ENCODE data around the gene PPP1CC. TPM values are rescaled to one million over a fixed set of nuclear protein-coding genes. Genes with fewer than 3 reads are reported as not detected.

PPP1CC gene
- polyA plus RNA-seq, 1 experiment: 167 TPM

GRCh38 chr12:110720516-110720915 is 22.2 kb downstream of the PPP1CC start:
- no peak for TF ChIP-seq CTCF (IDR thresholded peaks at IDR 0.05; ENCODE audit: low read depth, low read length)
- DNase-seq (ENCODE audit: low read depth, low spot score): no peak
- Histone ChIP-seq H3K9me3 (ENCODE audit: control insufficient read depth, insufficient read depth, low read length) (no peaks in the 10 kb centered on the region), H3K27me3 (ENCODE audit: control insufficient read depth, insufficient read depth, low read length) (no peaks in the 10 kb centered on the region), H3K4me3 (ENCODE audit: low read depth, low read length) (no peak overlapping the region), H3K27ac (ENCODE audit: low read depth, low read length) (no peak overlapping the region)
- POLR2A ChIA-PET: no interaction called here
- CTCF ChIA-PET: interaction anchor here (1.3 kb wide), 1 partner anchor 167 kb away, joined by 3 read pairs; no protein-coding TSS in a partner anchor

GRCh38 chr12:110718222-110718908 is 24.3 kb downstream of the PPP1CC start:
- no peak for DNase-seq (ENCODE audit: low read depth, low spot score)
- Histone ChIP-seq H3K27me3 (ENCODE audit: control insufficient read depth, insufficient read depth, low read length) (no peaks in the 10 kb centered on the region), H3K27ac (ENCODE audit: low read depth, low read length) (no peak overlapping the region), H3K4me3 (ENCODE audit: low read depth, low read length) (no peak overlapping the region), H3K9me3 (ENCODE audit: control insufficient read depth, insufficient read depth, low read length) (no peaks in the 10 kb centered on the region)
- CTCF ChIA-PET: no interaction called here
- TF ChIP-seq CTCF (IDR thresholded peaks at IDR 0.05; ENCODE audit: low read depth, low read length): no peak
- POLR2A ChIA-PET: no interaction called here

- H3K27me3 ChIP-seq (ENCODE audit: control insufficient read depth, insufficient read depth, low read length): no peaks in the 10 kb centered on the region
- no peak overlapping the region for H3K4me3 ChIP-seq (ENCODE audit: low read depth, low read length)
- no peak for TF ChIP-seq CTCF (IDR thresholded peaks at IDR 0.05; ENCODE audit: low read depth, low read length)
- no peak for DNase-seq (ENCODE audit: low read depth, low spot score)
- no peaks in the 10 kb centered on the region for H3K9me3 ChIP-seq (ENCODE audit: control insufficient read depth, insufficient read depth, low read length)
- POLR2A ChIA-PET: no interaction called here
- no peak overlapping the region for H3K27ac ChIP-seq (ENCODE audit: low read depth, low read length)
- CTCF ChIA-PET: no interaction called here
Measured at GRCh38 chr12:110717037-110717436, 25.7 kb downstream of the PPP1CC start.

- POLR2A ChIA-PET: no interaction called here
- Histone ChIP-seq H3K4me3 (ENCODE audit: low read depth, low read length) (no peak overlapping the region), H3K27ac (ENCODE audit: low read depth, low read length) (no peak overlapping the region), H3K9me3 (ENCODE audit: control insufficient read depth, insufficient read depth, low read length) (no peaks in the 10 kb centered on the region), H3K27me3 (ENCODE audit: control insufficient read depth, insufficient read depth, low read length) (no peaks in the 10 kb centered on the region)
- no peak for TF ChIP-seq CTCF (IDR thresholded peaks at IDR 0.05; ENCODE audit: low read depth, low read length)
- no peak for DNase-seq (ENCODE audit: low read depth, low spot score)
- CTCF ChIA-PET: interaction anchor here (0.6 kb wide), 1 partner anchor 31 kb away, joined by 7 read pairs; no protein-coding TSS in a partner anchor
Measured at GRCh38 chr12:110708917-110709316, 33.8 kb downstream of the PPP1CC start.

GRCh38 chr12:110705309-110705708 is 37.4 kb downstream of the PPP1CC start:
- no peak overlapping the region for H3K4me3 ChIP-seq (ENCODE audit: low read depth, low read length)
- no peak for DNase-seq (ENCODE audit: low read depth, low spot score)
- no peaks in the 10 kb centered on the region for H3K27me3 ChIP-seq (ENCODE audit: control insufficient read depth, insufficient read depth, low read length)
- H3K9me3 ChIP-seq (ENCODE audit: control insufficient read depth, insufficient read depth, low read length): no peaks in the 10 kb centered on the region
- TF ChIP-seq CTCF (IDR thresholded peaks at IDR 0.05; ENCODE audit: low read depth, low read length): no peak
- ChIA-PET POLR2A (no interaction called here), CTCF (interaction anchor here (1.1 kb wide), 1 partner anchor 255 kb away, joined by 4 read pairs; the partner anchor contains the start of gene ARPC3)
- H3K27ac ChIP-seq (ENCODE audit: low read depth, low read length): no peak overlapping the region

Measured in AG04450 (cell line).